Measurements from ENCODE around the gene ARHGEF7. TPM values are rescaled to one million over a fixed set of nuclear protein-coding genes. Genes with fewer than 3 reads are reported as not detected.

The ARHGEF7 gene
- polyA plus RNA-seq, 1 donor (not counting 4 experiments of a cell fraction or from before 2014, with no cell fraction given) = 25.2 TPM

GRCh38 chr13:111210544-111211469, 95.7 kb downstream of the ARHGEF7 start:
- FAIRE-seq = peak; percentile 39

GRCh38 chr13:111211789-111212516, 96.8 kb downstream of the ARHGEF7 start:
- FAIRE-seq (no peak), DNase-seq (ENCODE audit: low read depth, low spot score) (no peak)
- H3K9ac ChIP-seq (ENCODE audit: control insufficient read depth, extremely low read depth, insufficient read depth, low read length) = no peak overlapping the region
- no peak overlapping the region for H3K27ac ChIP-seq (ENCODE audit: control insufficient read depth, insufficient read depth, low read length)
- TF ChIP-seq CTCF (optimal IDR thresholded peaks at IDR 0.05 in 1 of 3, IDR thresholded peaks at IDR 0.05 in 1 of 3, conservative IDR thresholded peaks at IDR 0.05 in 1 of 3; ENCODE audit: extremely low read depth in 1 of 3, insufficient read depth in 2 of 3, low read length in 3 of 3) = no peak
- TF ChIP-seq EZH2 (IDR thresholded peaks at IDR 0.05; ENCODE audit: low read length) = no peak
- no peak overlapping the region for H2AFZ ChIP-seq (ENCODE audit: control insufficient read depth, low read length)
- peaks cover 5 to 6% of the 10 kb centered on the region in 2 experiments for H3K36me3 ChIP-seq (ENCODE audit: control insufficient read depth in 2 of 2, extremely low read depth in 1 of 2, insufficient read depth in 2 of 2, low read length in 2 of 2)
- H3K9me1 ChIP-seq (ENCODE audit: control insufficient read depth, extremely low read depth, insufficient read depth, low read length) = no peaks in the 10 kb centered on the region
- H4K20me1 ChIP-seq (ENCODE audit: control insufficient read depth, extremely low read depth, insufficient read depth, low read length) = no peaks in the 10 kb centered on the region
- no peak overlapping the region for H3K4me3 ChIP-seq (ENCODE audit: control insufficient read depth in 2 of 3, extremely low read depth in 1 of 3, insufficient read depth in 2 of 3, low read depth in 1 of 3, low read length in 3 of 3)
- H3K4me1 ChIP-seq (ENCODE audit: control insufficient read depth, extremely low read depth, insufficient read depth, low read length) = peaks cover 10% of the 10 kb centered on the region
- no peaks in the 10 kb centered on the region for H3K27me3 ChIP-seq (ENCODE audit: control insufficient read depth, extremely low read depth, insufficient read depth, low read length)
- peaks cover 74% of the 10 kb centered on the region for H3K79me2 ChIP-seq (ENCODE audit: control insufficient read depth, insufficient read depth, low read length)
- H3K9me3 ChIP-seq (ENCODE audit: control insufficient read depth, low read depth, low read length) = no peaks in the 10 kb centered on the region
- H3K4me2 ChIP-seq (ENCODE audit: control insufficient read depth, extremely low read depth, insufficient read depth, low read depth, low read length) = no peak overlapping the region
- dilution Hi-C loops (cut with MboI; ENCODE audit: extremely low pct_ligation_motif_present, low sequenced_read_pairs) = no loop called here

More at GRCh38 chr13:111210544-111211469, 95.7 kb downstream of the ARHGEF7 start:
- H3K27ac ChIP-seq (ENCODE audit: control insufficient read depth, insufficient read depth, low read length) = no peak overlapping the region
- H3K9me3 ChIP-seq (ENCODE audit: control insufficient read depth, low read depth, low read length) = no peaks in the 10 kb centered on the region
- H2AFZ ChIP-seq (ENCODE audit: control insufficient read depth, low read length) = no peak overlapping the region
- H3K9ac ChIP-seq (ENCODE audit: control insufficient read depth, extremely low read depth, insufficient read depth, low read length) = no peak overlapping the region
- H3K36me3 ChIP-seq (ENCODE audit: control insufficient read depth in 2 of 2, extremely low read depth in 1 of 2, insufficient read depth in 2 of 2, low read length in 2 of 2) = peaks cover 5 to 10% of the 10 kb centered on the region in 2 experiments
- dilution Hi-C loops (cut with MboI; ENCODE audit: extremely low pct_ligation_motif_present, low sequenced_read_pairs) = no loop called here
- H4K20me1 ChIP-seq (ENCODE audit: control insufficient read depth, extremely low read depth, insufficient read depth, low read length) = peaks cover 2% of the 10 kb centered on the region
- no peaks in the 10 kb centered on the region for H3K27me3 ChIP-seq (ENCODE audit: control insufficient read depth, extremely low read depth, insufficient read depth, low read length)
- peaks cover 10% of the 10 kb centered on the region for H3K4me1 ChIP-seq (ENCODE audit: control insufficient read depth, extremely low read depth, insufficient read depth, low read length)
- TF ChIP-seq CTCF (optimal IDR thresholded peaks at IDR 0.05 in 1 of 3, IDR thresholded peaks at IDR 0.05 in 1 of 3, conservative IDR thresholded peaks at IDR 0.05 in 1 of 3; ENCODE audit: extremely low read depth in 1 of 3, insufficient read depth in 2 of 3, low read length in 3 of 3) (no peak), EZH2 (IDR thresholded peaks at IDR 0.05; ENCODE audit: low read length) (no peak)
- peaks cover 69% of the 10 kb centered on the region for H3K79me2 ChIP-seq (ENCODE audit: control insufficient read depth, insufficient read depth, low read length)
- H3K4me2 ChIP-seq (ENCODE audit: control insufficient read depth, extremely low read depth, insufficient read depth, low read depth, low read length) = no peak overlapping the region
- H3K9me1 ChIP-seq (ENCODE audit: control insufficient read depth, extremely low read depth, insufficient read depth, low read length) = no peaks in the 10 kb centered on the region
- DNase-seq (ENCODE audit: low read depth, low spot score) = no peak
- H3K4me3 ChIP-seq (ENCODE audit: control insufficient read depth in 2 of 3, extremely low read depth in 1 of 3, insufficient read depth in 2 of 3, low read depth in 1 of 3, low read length in 3 of 3) = no peak overlapping the region
